ENCODE measurements around the gene MYO7B.
"Not testable (repeated sequence)": the region's sequence is repeated elsewhere in the genome, so short reads cannot be mapped to it uniquely, and the experiment has no call there.

Gene MYO7B

DNA sequence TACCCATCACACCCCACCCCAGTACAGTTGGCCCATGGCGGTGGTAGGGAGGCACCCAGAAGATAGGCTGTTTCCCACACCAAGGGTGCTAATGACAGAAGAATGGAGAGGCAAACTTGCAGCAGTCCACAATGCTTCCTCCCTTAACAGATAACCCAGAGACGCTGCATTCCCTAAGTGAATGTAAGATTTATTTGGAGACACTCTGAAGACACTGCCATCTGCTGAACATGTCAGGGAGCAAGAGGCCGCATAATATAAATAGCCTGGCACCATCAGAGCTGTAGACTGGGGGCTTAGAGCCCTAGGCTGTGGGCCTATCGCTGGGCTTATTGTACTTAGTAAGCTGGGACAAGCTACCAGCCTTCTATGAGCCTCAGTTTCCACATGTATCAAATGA lies 7.0 kb upstream of the MYO7B start:
- peaks cover 5% of the 10 kb centered on the region for H3K36me3 Mint-ChIP-seq (ENCODE audit: low read depth)

DNA sequence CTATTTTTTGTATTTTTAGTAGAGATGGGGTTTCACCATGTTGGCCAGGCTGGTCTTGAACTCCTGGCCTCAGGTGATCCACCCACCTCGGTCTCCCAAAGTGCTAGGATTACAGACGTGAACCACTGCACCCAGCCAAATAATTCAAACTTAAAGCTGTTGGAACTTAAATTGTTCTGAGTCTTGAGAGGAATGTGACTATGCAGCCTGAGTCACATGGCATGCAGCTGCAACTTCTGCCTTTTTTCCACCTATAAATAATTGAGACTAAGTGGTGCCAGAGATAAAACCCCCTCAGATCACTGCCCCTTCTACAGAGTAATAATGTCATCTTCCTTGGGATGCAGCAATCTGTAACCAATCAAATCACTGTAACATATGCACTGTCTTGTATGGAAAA lies 6.1 kb upstream of the MYO7B start:
- not testable (repeated sequence) for DNase-seq (ENCODE audit: low spot score); H3K9me3 Mint-ChIP-seq; H3K27ac Mint-ChIP-seq; H3K4me3 Mint-ChIP-seq; H3K36me3 Mint-ChIP-seq (ENCODE audit: low read depth)
- peaks cover 13% of the 10 kb centered on the region for H3K27me3 Mint-ChIP-seq (ENCODE audit: low read depth)
- peaks cover 12% of the 10 kb centered on the region for H3K4me1 Mint-ChIP-seq (ENCODE audit: low read depth)

More for the DNA sequence above, 7.0 kb upstream of the MYO7B start:
- Mint-ChIP-seq H3K4me1 (ENCODE audit: low read depth) (peaks cover 18% of the 10 kb centered on the region), H3K27me3 (ENCODE audit: low read depth) (peaks cover 6% of the 10 kb centered on the region), H3K4me3 (no peak overlapping the region), H3K27ac (no peak overlapping the region), H3K9me3 (peaks cover 4% of the 10 kb centered on the region)
- no peak for DNase-seq (ENCODE audit: low spot score)

GRCh38 chr2:127530245-127531140 lies 5.0 kb upstream of the MYO7B start:
- H3K4me1 Mint-ChIP-seq (ENCODE audit: low read depth) = peaks cover 10% of the 10 kb centered on the region
- H3K36me3 Mint-ChIP-seq (ENCODE audit: low read depth) = no peaks in the 10 kb centered on the region
- H3K27me3 Mint-ChIP-seq (ENCODE audit: low read depth) = peaks cover 13% of the 10 kb centered on the region
- DNase-seq (ENCODE audit: low spot score) = no peak
- no peak overlapping the region for H3K27ac Mint-ChIP-seq
- peaks cover 4% of the 10 kb centered on the region for H3K9me3 Mint-ChIP-seq
- no peak overlapping the region for H3K4me3 Mint-ChIP-seq

DNA sequence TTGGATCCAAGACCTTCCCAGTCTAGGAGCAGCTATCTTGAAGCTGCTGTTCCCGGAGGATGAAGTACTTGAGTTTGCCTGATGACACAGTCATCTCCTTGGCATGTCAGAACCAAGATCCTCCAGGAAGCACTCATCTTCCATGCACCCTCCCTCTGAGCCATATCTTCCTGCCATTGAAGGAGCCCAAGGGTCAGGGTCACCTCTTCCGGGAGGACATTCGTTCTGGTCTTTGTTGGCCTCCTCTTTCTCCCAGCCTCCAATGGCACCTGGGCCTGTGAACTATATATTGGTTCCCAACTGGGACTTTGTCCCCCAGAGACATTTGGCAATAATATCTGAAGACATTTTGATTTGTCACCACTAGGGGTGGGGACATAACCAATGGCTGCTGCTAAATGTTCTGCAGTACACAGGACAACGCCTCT lies 4.2 kb upstream of the MYO7B start:
- H3K4me1 Mint-ChIP-seq (ENCODE audit: low read depth) = peaks cover 10% of the 10 kb centered on the region
- H3K4me3 Mint-ChIP-seq = no peak overlapping the region
- no peak for DNase-seq (ENCODE audit: low spot score)
- H3K36me3 Mint-ChIP-seq (ENCODE audit: low read depth) = no peaks in the 10 kb centered on the region
- no peak overlapping the region for H3K27ac Mint-ChIP-seq
- peaks cover 4% of the 10 kb centered on the region for H3K9me3 Mint-ChIP-seq
- peaks cover 13% of the 10 kb centered on the region for H3K27me3 Mint-ChIP-seq (ENCODE audit: low read depth)

- H3K27me3 Mint-ChIP-seq (ENCODE audit: low read depth) = peaks cover 17% of the 10 kb centered on the region
- no peaks in the 10 kb centered on the region for H3K36me3 Mint-ChIP-seq (ENCODE audit: low read depth)
- H3K27ac Mint-ChIP-seq = no peak overlapping the region
- no peak for DNase-seq (ENCODE audit: low spot score)
- peaks cover 4% of the 10 kb centered on the region for H3K9me3 Mint-ChIP-seq
- H3K4me3 Mint-ChIP-seq = no peak overlapping the region
- peaks cover 5% of the 10 kb centered on the region for H3K4me1 Mint-ChIP-seq (ENCODE audit: low read depth)
Observed at GRCh38 chr2:127532296-127532695, 3.2 kb upstream of the MYO7B start.

DNA sequence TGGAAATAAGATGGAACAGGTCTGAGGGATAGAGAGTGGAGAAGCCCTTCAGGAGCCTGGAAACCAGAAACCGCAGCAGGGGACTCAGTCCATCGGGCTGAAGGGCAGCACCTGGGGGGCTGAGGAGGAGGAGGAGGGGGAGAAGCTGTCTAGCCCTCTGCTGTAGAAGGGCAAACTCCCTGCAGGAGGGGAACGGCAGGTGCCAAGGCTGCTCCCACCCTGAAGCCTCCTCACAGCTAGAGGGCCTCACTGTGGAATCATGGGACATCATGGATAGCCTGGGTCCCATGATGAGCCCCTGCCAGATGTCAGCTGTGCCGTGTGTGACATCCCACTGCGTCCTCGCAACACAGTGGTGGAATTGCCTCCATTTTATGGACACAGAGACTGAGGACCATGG lies 435 bp downstream of the MYO7B start:
- Mint-ChIP-seq H3K36me3 (ENCODE audit: low read depth) (no peaks in the 10 kb centered on the region), H3K9me3 (no peaks in the 10 kb centered on the region), H3K27ac (no peak overlapping the region), H3K27me3 (ENCODE audit: low read depth) (peaks cover 38% of the 10 kb centered on the region), H3K4me3 (no peak overlapping the region), H3K4me1 (ENCODE audit: low read depth) (no peaks in the 10 kb centered on the region)
- DNase-seq (ENCODE audit: low spot score) = no peak

GRCh38 chr2:127536707-127537541 lies 1.4 kb downstream of the MYO7B start:
- no peak for DNase-seq (ENCODE audit: low spot score)
- Mint-ChIP-seq H3K4me3 (no peak overlapping the region), H3K9me3 (no peaks in the 10 kb centered on the region), H3K27me3 (ENCODE audit: low read depth) (peaks cover 38% of the 10 kb centered on the region), H3K27ac (no peak overlapping the region), H3K36me3 (ENCODE audit: low read depth) (no peaks in the 10 kb centered on the region), H3K4me1 (ENCODE audit: low read depth) (no peaks in the 10 kb centered on the region)

- H3K27ac Mint-ChIP-seq = no peak overlapping the region
- H3K36me3 Mint-ChIP-seq (ENCODE audit: low read depth) = no peaks in the 10 kb centered on the region
- no peak overlapping the region for H3K4me3 Mint-ChIP-seq
- H3K4me1 Mint-ChIP-seq (ENCODE audit: low read depth) = no peaks in the 10 kb centered on the region
- no peaks in the 10 kb centered on the region for H3K9me3 Mint-ChIP-seq
- DNase-seq (ENCODE audit: low spot score) = no peak
- peaks cover 39% of the 10 kb centered on the region for H3K27me3 Mint-ChIP-seq (ENCODE audit: low read depth)
Observed at GRCh38 chr2:127537644-127538043, 2.2 kb downstream of the MYO7B start.

DNA sequence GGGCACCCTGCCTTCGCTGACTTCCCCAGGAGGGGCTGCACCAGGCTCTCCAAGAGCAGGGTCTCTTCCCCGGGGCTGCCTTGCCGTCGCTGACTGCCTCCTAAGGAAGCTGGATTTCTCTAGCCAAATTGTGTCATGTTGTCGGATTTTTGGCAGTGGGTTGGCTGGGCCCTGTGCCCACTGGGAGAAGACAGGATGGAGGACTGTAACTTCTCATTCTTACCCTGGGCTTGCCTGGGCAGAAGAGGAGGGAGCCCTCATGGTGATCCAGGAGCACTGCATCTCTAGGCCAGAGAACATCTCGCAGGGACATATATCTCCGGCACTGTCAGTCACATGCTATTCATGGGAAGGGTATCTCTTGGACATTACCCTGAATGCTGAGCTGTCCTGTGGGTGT lies 6.3 kb downstream of the MYO7B start:
- no peak for DNase-seq (ENCODE audit: low spot score)
- no peaks in the 10 kb centered on the region for H3K9me3 Mint-ChIP-seq
- H3K27me3 Mint-ChIP-seq (ENCODE audit: low read depth) = peaks cover 35% of the 10 kb centered on the region
- H3K27ac Mint-ChIP-seq = no peak overlapping the region
- no peak overlapping the region for H3K4me3 Mint-ChIP-seq
- no peaks in the 10 kb centered on the region for H3K36me3 Mint-ChIP-seq (ENCODE audit: low read depth)
- no peaks in the 10 kb centered on the region for H3K4me1 Mint-ChIP-seq (ENCODE audit: low read depth)

- Mint-ChIP-seq H3K4me3 (no peak overlapping the region), H3K4me1 (ENCODE audit: low read depth) (no peaks in the 10 kb centered on the region)
Observed at GRCh38 chr2:127542231-127542630, 6.7 kb downstream of the MYO7B start.

GRCh38 chr2:127543013-127543501 lies 7.6 kb downstream of the MYO7B start:
- not testable (repeated sequence) for DNase-seq (ENCODE audit: low spot score); H3K27ac Mint-ChIP-seq; H3K36me3 Mint-ChIP-seq (ENCODE audit: low read depth); H3K4me3 Mint-ChIP-seq; H3K9me3 Mint-ChIP-seq; H3K4me1 Mint-ChIP-seq (ENCODE audit: low read depth)
- peaks cover 35% of the 10 kb centered on the region for H3K27me3 Mint-ChIP-seq (ENCODE audit: low read depth)

More at GRCh38 chr2:127542231-127542630, 6.7 kb downstream of the MYO7B start:
- no peaks in the 10 kb centered on the region for H3K36me3 Mint-ChIP-seq (ENCODE audit: low read depth)
- H3K27me3 Mint-ChIP-seq (ENCODE audit: low read depth) = peaks cover 36% of the 10 kb centered on the region
- DNase-seq (ENCODE audit: low spot score) = no peak
- H3K27ac Mint-ChIP-seq = no peak overlapping the region
- H3K9me3 Mint-ChIP-seq = no peaks in the 10 kb centered on the region

- peaks cover 32% of the 10 kb centered on the region for H3K27me3 Mint-ChIP-seq (ENCODE audit: low read depth)
- H3K36me3 Mint-ChIP-seq (ENCODE audit: low read depth) = no peaks in the 10 kb centered on the region
- no peak overlapping the region for H3K27ac Mint-ChIP-seq
- DNase-seq (ENCODE audit: low spot score) = no peak
- no peaks in the 10 kb centered on the region for H3K9me3 Mint-ChIP-seq
- no peaks in the 10 kb centered on the region for H3K4me1 Mint-ChIP-seq (ENCODE audit: low read depth)
- no peak overlapping the region for H3K4me3 Mint-ChIP-seq
Observed at GRCh38 chr2:127545189-127545588, 9.7 kb downstream of the MYO7B start.

GRCh38 chr2:127545796-127546195 lies 10.3 kb downstream of the MYO7B start:
- Mint-ChIP-seq H3K27me3 (ENCODE audit: low read depth) (peaks cover 29% of the 10 kb centered on the region), H3K36me3 (ENCODE audit: low read depth) (no peaks in the 10 kb centered on the region), H3K4me1 (ENCODE audit: low read depth) (no peaks in the 10 kb centered on the region), H3K27ac (no peak overlapping the region), H3K9me3 (no peaks in the 10 kb centered on the region), H3K4me3 (no peak overlapping the region)
- DNase-seq (ENCODE audit: low spot score) = no peak

GRCh38 chr2:127546797-127547196 lies 11.3 kb downstream of the MYO7B start:
- Mint-ChIP-seq H3K27ac (no peak overlapping the region), H3K36me3 (ENCODE audit: low read depth) (no peaks in the 10 kb centered on the region), H3K27me3 (ENCODE audit: low read depth) (peaks cover 35% of the 10 kb centered on the region), H3K9me3 (no peaks in the 10 kb centered on the region), H3K4me3 (no peak overlapping the region), H3K4me1 (ENCODE audit: low read depth) (no peaks in the 10 kb centered on the region)
- DNase-seq (ENCODE audit: low spot score) = no peak

All from T-helper 2 cell treated with Interferon-gamma antibody and Interleukin-4, amounts not matched to agents 5 μg/mL and 100 μg/mL, for 36 hours (primary cell).